HepG2 (cell line): ENCODE measurements around the gene SNX15. TPM values are rescaled to one million over a fixed set of nuclear protein-coding genes. Genes with fewer than 3 reads are reported as not detected.

Experiments used
- CC2D1A ChIP-seq: sonication (generic); formaldehyde crosslinking; IDR thresholded peaks from 2 replicates; pipeline ENCODE4 v1.8.1; 2023; ENCODE audit warnings: mild to moderate bottlenecking, missing genetic modification reagents
- HMGA1 ChIP-seq: sonication (generic); formaldehyde crosslinking; conservative IDR thresholded peaks from 2 replicates; pipeline ENCODE4 v1.4.0; 2020; ENCODE audit warnings: missing genetic modification reagents
- HOXA5 ChIP-seq: sonication (generic); formaldehyde crosslinking; IDR thresholded peaks from 2 replicates; pipeline ENCODE4 v1.4.0; 2020; ENCODE audit warnings: missing genetic modification reagents
- POLR2AphosphoS2 ChIP-seq: IDR thresholded peaks from 2 replicates; pipeline ENCODE4 v1.6.1; 2011; ENCODE audit warnings: low read depth, low read length, improper control_type of control experiment
- SKI ChIP-seq: fragments of 450-650 bp; IDR thresholded peaks from one replicate; pipeline ENCODE4 v1.6.1; 2018; ENCODE audit warnings: mild to moderate bottlenecking; ENCODE audit not compliant: partially characterized antibody
- SP1 ChIP-seq, 2 experiments: fragments of 450-650 bp in 1 of 2; sonication (generic) in 1 of 2; formaldehyde crosslinking in 1 of 2; IDR thresholded peaks; 2 replicates each; pipeline versions ENCODE4 v1.4.0 to v1.6.1; 2016 to 2020; ENCODE audit warnings: missing genetic modification reagents in 1 of 2
- TSC22D2 ChIP-seq: sonication (generic); formaldehyde crosslinking; IDR thresholded peaks from 2 replicates; pipeline ENCODE4 v1.5.1; 2020; ENCODE audit warnings: missing genetic modification reagents, mild to moderate bottlenecking, borderline replicate concordance
- ZFYVE20 ChIP-seq: sonication (generic); formaldehyde crosslinking; IDR thresholded peaks from 2 replicates; pipeline ENCODE4 v1.8.0; 2023; ENCODE audit warnings: low read depth, mild to moderate bottlenecking, moderate library complexity, missing genetic modification reagents, borderline replicate concordance
- ZNF607 ChIP-seq: sonication (generic); formaldehyde crosslinking; IDR thresholded peaks from 2 replicates; pipeline ENCODE4 v1.5.1; 2020; ENCODE audit warnings: missing genetic modification reagents, mild to moderate bottlenecking, borderline replicate concordance
- polyA plus RNA-seq, 8 experiments: library from polyadenylated mRNA; depleted of rRNA in 3 of 8; stranded (reverse) in 7 of 8; unstranded in 1 of 8; fragments of >200 nt; fragmentation: Illumina TruSeq in 4 of 8; extraction: Trizol in 4 of 8; gene quantifications; 2 replicates each; pipeline versions ENCODE4 v1.2.1 to v1.2.3, GENCODE V29; 2011 to 2016; ENCODE audit warnings: low read depth in 4 of 8, missing spikeins in 1 of 8, mixed read lengths in 1 of 8; ENCODE audit not compliant: insufficient read depth in 1 of 8
- total RNA-seq, 5 experiments: library from RNA; depleted of rRNA; stranded (reverse); fragments of >200 nt; fragmentation: Illumina TruSeq; extraction: Trizol; gene quantifications; 2 replicates each; pipeline ENCODE4 v1.2.3, GENCODE V29; 2016; ENCODE audit warnings: low read depth in 1 of 5
- TF ChIP-seq, protein P1 (sequence below): sonication (generic); formaldehyde crosslinking; IDR thresholded peaks from 2 replicates; pipeline ENCODE4 v1.5.0; 2020; ENCODE audit warnings: missing genetic modification reagents
- TF ChIP-seq, protein P2 (sequence below): sonication (generic); formaldehyde crosslinking; IDR thresholded peaks from 2 replicates; pipeline ENCODE4 v1.8.1; 2023; ENCODE audit warnings: missing genetic modification reagents, inconsistent platforms, borderline replicate concordance
- TF ChIP-seq, protein P3 (sequence below): conservative IDR thresholded peaks from 2 replicates; pipeline ENCODE4 v1.6.1; 2018; ENCODE audit warnings: missing genetic modification reagents
- TF ChIP-seq, protein P4 (sequence below): sonication (generic); formaldehyde crosslinking; IDR thresholded peaks from 2 replicates; pipeline ENCODE4 v1.4.0; 2020; ENCODE audit warnings: missing genetic modification reagents, mild to moderate bottlenecking, borderline replicate concordance
- TF ChIP-seq, protein P5 (sequence below): IDR thresholded peaks from 2 replicates; pipeline ENCODE4 v1.6.1; 2016; ENCODE audit warnings: low read depth, control low read depth
- TF ChIP-seq, protein P6 (sequence below), 2 experiments: sonication (generic) in 1 of 2; formaldehyde crosslinking in 1 of 2; IDR thresholded peaks; 2 replicates each; pipeline versions ENCODE4 v1.5.1 to v1.6.1; 2011 to 2020; ENCODE audit warnings: borderline replicate concordance in 1 of 2, low read depth in 1 of 2, low read length in 1 of 2, mild to moderate bottlenecking in 1 of 2, missing genetic modification reagents in 1 of 2, moderate library complexity in 1 of 2
- TF ChIP-seq, protein P7 (sequence below): sonication (generic); formaldehyde crosslinking; conservative IDR thresholded peaks from 2 replicates; pipeline ENCODE4 v1.8.0; 2022; ENCODE audit warnings: missing genetic modification reagents

Gene SNX15
- total and polyA plus RNA-seq, 2 of the 13 experiments (the other 11 are each of a cell fraction or from before 2014, with no cell fraction given), result 19.1 to 22.6 TPM

DNA sequence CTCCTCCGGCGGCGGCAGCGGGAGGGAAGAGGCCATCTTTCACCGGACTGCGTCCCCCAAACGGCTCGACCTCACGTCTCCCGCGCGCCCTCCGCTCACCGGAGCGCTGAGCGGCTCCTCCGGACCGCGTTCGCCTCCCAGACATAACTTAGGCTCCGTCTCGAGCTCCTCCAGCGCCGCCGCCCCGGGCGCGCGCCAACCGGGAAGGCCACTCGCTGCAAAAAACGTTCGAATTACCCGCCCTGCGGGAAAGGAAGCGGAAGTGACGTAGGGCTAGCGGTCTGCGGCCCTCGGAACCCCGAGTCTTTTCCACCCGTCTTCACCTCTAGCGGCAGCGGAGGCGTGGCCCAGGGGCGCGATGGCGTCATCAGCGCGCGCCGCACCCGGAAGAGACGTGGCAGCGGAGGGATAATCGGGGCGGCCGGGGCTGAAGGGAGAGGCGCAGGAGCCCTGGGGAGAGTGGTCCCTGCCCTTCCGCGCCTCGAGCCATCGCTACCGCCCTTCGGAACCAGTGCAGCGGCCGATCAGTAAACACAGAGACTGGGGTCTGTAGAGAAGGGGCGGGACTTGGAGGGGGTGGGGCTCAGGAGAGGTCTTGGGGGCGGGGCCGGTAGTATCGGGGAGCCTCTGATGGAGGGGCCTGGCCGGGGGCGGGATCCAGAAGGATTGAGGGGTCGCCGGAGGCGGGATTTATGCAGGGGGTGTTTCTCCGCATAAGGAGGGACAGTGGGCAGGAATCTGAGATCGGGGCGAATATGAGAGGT lies 56.8 kb downstream of the SNX15 start, which contains the start of the genes CDCA5 and ZFPL1 (continued):
- TF ChIP-seq ZFYVE20 (0 out of 2 replicates have a peak, but pooled peaks have one; percentile 60), TSC22D2 (CRISPR knock-in tag) (no peak; the same call in 1 of the 2 replicates), HMGA1 (CRISPR knock-in tag) (no peak), ZNF607 (CRISPR knock-in tag) (peak; percentile 56; the same call in 1 of the 2 replicates), POLR2AphosphoS2 (no peak), CC2D1A (CRISPR knock-in tag) (0 out of 2 replicates have a peak, but pooled peaks have one; percentile 48), SKI (no peak), SP1 (IDR thresholded peaks at IDR 0.05) (0 out of 2 replicates have a peak, but pooled peaks have one; percentile 26), SP1 (CRISPR knock-in tag; IDR thresholded peaks at IDR 0.05) (peak; percentile 99), HOXA5 (CRISPR knock-in tag) (peak; percentile 8; the same call in 1 of the 2 replicates)
- TF ChIP-seq, protein P1, sequence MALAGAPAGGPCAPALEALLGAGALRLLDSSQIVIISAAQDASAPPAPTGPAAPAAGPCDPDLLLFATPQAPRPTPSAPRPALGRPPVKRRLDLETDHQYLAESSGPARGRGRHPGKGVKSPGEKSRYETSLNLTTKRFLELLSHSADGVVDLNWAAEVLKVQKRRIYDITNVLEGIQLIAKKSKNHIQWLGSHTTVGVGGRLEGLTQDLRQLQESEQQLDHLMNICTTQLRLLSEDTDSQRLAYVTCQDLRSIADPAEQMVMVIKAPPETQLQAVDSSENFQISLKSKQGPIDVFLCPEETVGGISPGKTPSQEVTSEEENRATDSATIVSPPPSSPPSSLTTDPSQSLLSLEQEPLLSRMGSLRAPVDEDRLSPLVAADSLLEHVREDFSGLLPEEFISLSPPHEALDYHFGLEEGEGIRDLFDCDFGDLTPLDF (CRISPR knock-in tag), result peak; percentile 95
- TF ChIP-seq, protein P2, sequence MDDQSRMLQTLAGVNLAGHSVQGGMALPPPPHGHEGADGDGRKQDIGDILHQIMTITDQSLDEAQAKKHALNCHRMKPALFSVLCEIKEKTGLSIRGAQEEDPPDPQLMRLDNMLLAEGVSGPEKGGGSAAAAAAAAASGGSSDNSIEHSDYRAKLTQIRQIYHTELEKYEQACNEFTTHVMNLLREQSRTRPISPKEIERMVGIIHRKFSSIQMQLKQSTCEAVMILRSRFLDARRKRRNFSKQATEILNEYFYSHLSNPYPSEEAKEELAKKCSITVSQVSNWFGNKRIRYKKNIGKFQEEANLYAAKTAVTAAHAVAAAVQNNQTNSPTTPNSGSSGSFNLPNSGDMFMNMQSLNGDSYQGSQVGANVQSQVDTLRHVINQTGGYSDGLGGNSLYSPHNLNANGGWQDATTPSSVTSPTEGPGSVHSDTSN, result no peak
- TF ChIP-seq, protein P3, sequence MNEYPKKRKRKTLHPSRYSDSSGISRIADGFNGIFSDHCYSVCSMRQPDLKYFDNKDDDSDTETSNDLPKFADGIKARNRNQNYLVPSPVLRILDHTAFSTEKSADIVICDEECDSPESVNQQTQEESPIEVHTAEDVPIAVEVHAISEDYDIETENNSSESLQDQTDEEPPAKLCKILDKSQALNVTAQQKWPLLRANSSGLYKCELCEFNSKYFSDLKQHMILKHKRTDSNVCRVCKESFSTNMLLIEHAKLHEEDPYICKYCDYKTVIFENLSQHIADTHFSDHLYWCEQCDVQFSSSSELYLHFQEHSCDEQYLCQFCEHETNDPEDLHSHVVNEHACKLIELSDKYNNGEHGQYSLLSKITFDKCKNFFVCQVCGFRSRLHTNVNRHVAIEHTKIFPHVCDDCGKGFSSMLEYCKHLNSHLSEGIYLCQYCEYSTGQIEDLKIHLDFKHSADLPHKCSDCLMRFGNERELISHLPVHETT, result peak; percentile 79; the same call in 1 of the 2 replicates
- TF ChIP-seq, protein P4, sequence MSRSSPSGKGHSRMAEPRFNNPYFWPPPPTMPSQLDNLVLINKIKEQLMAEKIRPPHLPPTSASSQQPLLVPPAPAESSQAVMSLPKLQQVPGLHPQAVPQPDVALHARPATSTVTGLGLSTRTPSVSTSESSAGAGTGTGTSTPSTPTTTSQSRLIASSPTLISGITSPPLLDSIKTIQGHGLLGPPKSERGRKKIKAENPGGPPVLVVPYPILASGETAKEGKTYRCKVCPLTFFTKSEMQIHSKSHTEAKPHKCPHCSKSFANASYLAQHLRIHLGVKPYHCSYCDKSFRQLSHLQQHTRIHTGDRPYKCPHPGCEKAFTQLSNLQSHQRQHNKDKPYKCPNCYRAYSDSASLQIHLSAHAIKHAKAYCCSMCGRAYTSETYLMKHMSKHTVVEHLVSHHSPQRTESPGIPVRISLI (CRISPR knock-in tag), result peak; percentile 88
- TF ChIP-seq, protein P5, sequence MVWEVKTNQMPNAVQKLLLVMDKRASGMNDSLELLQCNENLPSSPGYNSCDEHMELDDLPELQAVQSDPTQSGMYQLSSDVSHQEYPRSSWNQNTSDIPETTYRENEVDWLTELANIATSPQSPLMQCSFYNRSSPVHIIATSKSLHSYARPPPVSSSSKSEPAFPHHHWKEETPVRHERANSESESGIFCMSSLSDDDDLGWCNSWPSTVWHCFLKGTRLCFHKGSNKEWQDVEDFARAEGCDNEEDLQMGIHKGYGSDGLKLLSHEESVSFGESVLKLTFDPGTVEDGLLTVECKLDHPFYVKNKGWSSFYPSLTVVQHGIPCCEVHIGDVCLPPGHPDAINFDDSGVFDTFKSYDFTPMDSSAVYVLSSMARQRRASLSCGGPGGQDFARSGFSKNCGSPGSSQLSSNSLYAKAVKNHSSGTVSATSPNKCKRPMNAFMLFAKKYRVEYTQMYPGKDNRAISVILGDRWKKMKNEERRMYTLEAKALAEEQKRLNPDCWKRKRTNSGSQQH (CRISPR knock-in tag), result peak; percentile 99
- TF ChIP-seq, protein P6, sequence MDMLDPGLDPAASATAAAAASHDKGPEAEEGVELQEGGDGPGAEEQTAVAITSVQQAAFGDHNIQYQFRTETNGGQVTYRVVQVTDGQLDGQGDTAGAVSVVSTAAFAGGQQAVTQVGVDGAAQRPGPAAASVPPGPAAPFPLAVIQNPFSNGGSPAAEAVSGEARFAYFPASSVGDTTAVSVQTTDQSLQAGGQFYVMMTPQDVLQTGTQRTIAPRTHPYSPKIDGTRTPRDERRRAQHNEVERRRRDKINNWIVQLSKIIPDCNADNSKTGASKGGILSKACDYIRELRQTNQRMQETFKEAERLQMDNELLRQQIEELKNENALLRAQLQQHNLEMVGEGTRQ (IDR thresholded peaks at IDR 0.05; ENCODE audit: low read depth, low read length), result no peak
- TF ChIP-seq, protein P6 (CRISPR knock-in tag; IDR thresholded peaks at IDR 0.05; ENCODE audit: borderline replicate concordance), result no peak
- TF ChIP-seq, protein P7, sequence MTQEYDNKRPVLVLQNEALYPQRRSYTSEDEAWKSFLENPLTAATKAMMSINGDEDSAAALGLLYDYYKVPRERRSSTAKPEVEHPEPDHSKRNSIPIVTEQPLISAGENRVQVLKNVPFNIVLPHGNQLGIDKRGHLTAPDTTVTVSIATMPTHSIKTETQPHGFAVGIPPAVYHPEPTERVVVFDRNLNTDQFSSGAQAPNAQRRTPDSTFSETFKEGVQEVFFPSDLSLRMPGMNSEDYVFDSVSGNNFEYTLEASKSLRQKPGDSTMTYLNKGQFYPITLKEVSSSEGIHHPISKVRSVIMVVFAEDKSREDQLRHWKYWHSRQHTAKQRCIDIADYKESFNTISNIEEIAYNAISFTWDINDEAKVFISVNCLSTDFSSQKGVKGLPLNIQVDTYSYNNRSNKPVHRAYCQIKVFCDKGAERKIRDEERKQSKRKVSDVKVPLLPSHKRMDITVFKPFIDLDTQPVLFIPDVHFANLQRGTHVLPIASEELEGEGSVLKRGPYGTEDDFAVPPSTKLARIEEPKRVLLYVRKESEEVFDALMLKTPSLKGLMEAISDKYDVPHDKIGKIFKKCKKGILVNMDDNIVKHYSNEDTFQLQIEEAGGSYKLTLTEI (CRISPR knock-in tag), result no peak
